Mesendoderm (in vitro differentiated cells): ENCODE data around the gene ENTPD3.

ENCODE experiments used
- DNase-seq: peaks from one replicate; pipeline ENCODE4 v3.0.0; 2013
- H2AK5ac ChIP-seq: 2 replicates; pipeline ENCODE4 v1.6.1; 2013; ENCODE audit warnings: low read length, inconsistent platforms
- H2BK120ac ChIP-seq: 2 replicates; pipeline ENCODE4 v1.6.1; 2013; ENCODE audit warnings: low read depth, mild to moderate bottlenecking, low read length, moderate library complexity, mixed read lengths
- H2BK15ac ChIP-seq: replicated peaks from 2 replicates; pipeline ENCODE4 v1.6.1; 2013; ENCODE audit warnings: low read depth, mild to moderate bottlenecking, moderate library complexity
- H2BK5ac ChIP-seq: 2 replicates; pipeline ENCODE4 v1.6.1; 2013; ENCODE audit warnings: low read length, inconsistent platforms
- H3K18ac ChIP-seq: 2 replicates; pipeline ENCODE4 v1.6.1; 2013; ENCODE audit warnings: mild to moderate bottlenecking, low read length, mixed read lengths
- H3K23ac ChIP-seq: one replicate; pipeline ENCODE4 v1.6.1; 2013; ENCODE audit warnings: low read length
- H3K27ac ChIP-seq: 2 replicates; pipeline ENCODE4 v1.5.1; 2013; ENCODE audit warnings: low read depth, mild to moderate bottlenecking, inconsistent platforms, low read length, moderate library complexity
- H3K27me3 ChIP-seq: 2 replicates; pipeline ENCODE4 v1.6.1; 2013; ENCODE audit warnings: low read length, control low read depth, mild to moderate bottlenecking, inconsistent platforms; ENCODE audit not compliant: insufficient read depth, poor library complexity
- H3K36me3 ChIP-seq: 2 replicates; pipeline ENCODE4 v1.6.1; 2013; ENCODE audit warnings: low read length, inconsistent platforms; ENCODE audit not compliant: control insufficient read depth, insufficient read depth
- H3K4ac ChIP-seq: one replicate; pipeline ENCODE4 v1.6.1; 2013; ENCODE audit warnings: low read depth, mild to moderate bottlenecking, low read length, moderate library complexity
- H3K4me1 ChIP-seq: 2 replicates; pipeline ENCODE4 v1.6.1; 2013; ENCODE audit warnings: low read depth, low read length, inconsistent platforms; ENCODE audit not compliant: control insufficient read depth
- H3K4me2 ChIP-seq: 2 replicates; pipeline ENCODE4 v1.6.1; 2013; ENCODE audit warnings: low read length
- H3K4me3 ChIP-seq: 2 replicates; pipeline ENCODE4 v1.5.1; 2013; ENCODE audit warnings: mild to moderate bottlenecking, low read length
- H3K56ac ChIP-seq: one replicate; pipeline ENCODE4 v1.6.1; 2013; ENCODE audit warnings: low read length
- H3K79me1 ChIP-seq: 2 replicates; pipeline ENCODE4 v1.6.1; 2013; ENCODE audit warnings: low read length, inconsistent platforms
- H3K79me2 ChIP-seq: 2 replicates; pipeline ENCODE4 v1.6.1; 2013; ENCODE audit warnings: mild to moderate bottlenecking, low read length; ENCODE audit not compliant: control insufficient read depth, insufficient read depth
- H3K9ac ChIP-seq: 2 replicates; pipeline ENCODE4 v1.6.1; 2013; ENCODE audit warnings: low read length, inconsistent platforms
- H4K5ac ChIP-seq: one replicate; pipeline ENCODE4 v1.6.1; 2013; ENCODE audit warnings: low read length
- H4K8ac ChIP-seq: one replicate; pipeline ENCODE4 v1.6.1; 2013; ENCODE audit warnings: low read depth, mild to moderate bottlenecking, control low read depth, low read length, moderate library complexity
- WGBS: extraction: QIAGEN DNeasy Blood & Tissue Kit; methylation state at CpG from one replicate; pipeline ENCODE4 v1.1.7; 2013; ENCODE audit warnings: low lambda C conversion rate, missing lambda C conversion rate; ENCODE audit not compliant: insufficient coverage; ENCODE audit errors: extremely low coverage; 5-methylcytosine and 5-hydroxymethylcytosine counted together

The ENTPD3 gene

GRCh38 chr3:40437889-40438288 is 50.9 kb downstream of the ENTPD3 start:
- Histone ChIP-seq H4K8ac (no peak overlapping the region), H4K5ac (no peak overlapping the region), H2BK15ac (no peak overlapping the region), H3K18ac (no peak overlapping the region), H3K23ac (no peak overlapping the region), H3K4me1 (no peaks in the 10 kb centered on the region), H3K27me3 (no peaks in the 10 kb centered on the region), H3K27ac (no peak overlapping the region), H3K4me3 (no peak overlapping the region), H3K79me1 (no peaks in the 10 kb centered on the region), H3K79me2 (no peaks in the 10 kb centered on the region), H3K9ac (no peak overlapping the region), H3K36me3 (no peaks in the 10 kb centered on the region), H2BK5ac (no peak overlapping the region), H2AK5ac (no peak overlapping the region), H3K56ac (no peak overlapping the region), H2BK120ac (no peak overlapping the region), H3K4ac (no peak overlapping the region), H3K4me2 (no peak overlapping the region)
- 100% methylated on average over 2 of the region's 5 CpGs for WGBS
- DNase-seq: no peak

GRCh38 chr3:40445062-40445461 is 58.1 kb downstream of the ENTPD3 start:
- H3K79me1 ChIP-seq: no peaks in the 10 kb centered on the region

GRCh38 chr3:40445880-40446279 is 58.9 kb downstream of the ENTPD3 start:
- H4K5ac ChIP-seq: no peak overlapping the region
- H3K56ac ChIP-seq: no peak overlapping the region
- no peaks in the 10 kb centered on the region for H3K27me3 ChIP-seq
- H2AK5ac ChIP-seq: no peak overlapping the region
- no peak overlapping the region for H3K9ac ChIP-seq
- no peak overlapping the region for H2BK5ac ChIP-seq
- no peak overlapping the region for H2BK120ac ChIP-seq
- no peaks in the 10 kb centered on the region for H3K36me3 ChIP-seq
- H3K79me2 ChIP-seq: no peaks in the 10 kb centered on the region
- H2BK15ac ChIP-seq: no peak overlapping the region
- H3K4me1 ChIP-seq: no peaks in the 10 kb centered on the region
- H3K4ac ChIP-seq: no peak overlapping the region
- H3K4me3 ChIP-seq: no peak overlapping the region
- no peak overlapping the region for H3K4me2 ChIP-seq
- H3K27ac ChIP-seq: no peak overlapping the region
- no peak overlapping the region for H4K8ac ChIP-seq
- H3K23ac ChIP-seq: no peak overlapping the region
- no CpG with 5 or more reads among the region's 4 CpGs for WGBS
- DNase-seq: no peak
- H3K18ac ChIP-seq: no peak overlapping the region
- H3K79me1 ChIP-seq: no peaks in the 10 kb centered on the region

More at GRCh38 chr3:40445062-40445461, 58.1 kb downstream of the ENTPD3 start:
- no peak overlapping the region for H3K4me2 ChIP-seq
- H3K36me3 ChIP-seq: no peaks in the 10 kb centered on the region
- no peaks in the 10 kb centered on the region for H3K27me3 ChIP-seq
- no peaks in the 10 kb centered on the region for H3K4me1 ChIP-seq
- WGBS: no CpG with 5 or more reads among the region's 9 CpGs
- H3K9ac ChIP-seq: no peak overlapping the region
- no peak overlapping the region for H2BK120ac ChIP-seq
- no peak for DNase-seq
- H2BK5ac ChIP-seq: no peak overlapping the region
- no peak overlapping the region for H3K27ac ChIP-seq
- no peak overlapping the region for H3K56ac ChIP-seq
- H4K5ac ChIP-seq: no peak overlapping the region
- H3K18ac ChIP-seq: no peak overlapping the region
- no peak overlapping the region for H4K8ac ChIP-seq
- H2BK15ac ChIP-seq: no peak overlapping the region
- H2AK5ac ChIP-seq: no peak overlapping the region
- no peak overlapping the region for H3K23ac ChIP-seq
- H3K79me2 ChIP-seq: no peaks in the 10 kb centered on the region
- H3K4ac ChIP-seq: no peak overlapping the region
- H3K4me3 ChIP-seq: no peak overlapping the region

DNA sequence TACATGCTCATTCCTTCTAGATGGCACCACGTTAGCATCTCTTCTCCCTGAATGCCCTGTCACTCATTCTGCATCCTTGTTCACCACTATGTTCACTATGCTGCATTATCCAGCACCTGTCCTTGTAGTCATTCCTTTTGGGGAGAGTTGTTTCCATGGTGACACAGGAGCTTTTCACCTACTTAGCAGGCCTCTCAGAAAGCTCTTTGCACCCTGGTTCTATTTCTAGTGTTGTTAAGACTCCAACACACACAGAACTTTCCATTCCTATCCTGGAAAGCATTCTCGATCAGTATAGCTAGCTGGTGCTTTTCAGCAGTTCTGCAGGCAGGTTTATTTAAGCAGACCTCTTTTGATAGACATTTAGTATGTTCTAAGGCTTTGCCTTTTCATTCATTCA is 63.5 kb downstream of the ENTPD3 start:
- no peak overlapping the region for H2BK120ac ChIP-seq
- no peak overlapping the region for H2BK5ac ChIP-seq
- no CpG with 5 or more reads among the region's 2 CpGs for WGBS

DNA sequence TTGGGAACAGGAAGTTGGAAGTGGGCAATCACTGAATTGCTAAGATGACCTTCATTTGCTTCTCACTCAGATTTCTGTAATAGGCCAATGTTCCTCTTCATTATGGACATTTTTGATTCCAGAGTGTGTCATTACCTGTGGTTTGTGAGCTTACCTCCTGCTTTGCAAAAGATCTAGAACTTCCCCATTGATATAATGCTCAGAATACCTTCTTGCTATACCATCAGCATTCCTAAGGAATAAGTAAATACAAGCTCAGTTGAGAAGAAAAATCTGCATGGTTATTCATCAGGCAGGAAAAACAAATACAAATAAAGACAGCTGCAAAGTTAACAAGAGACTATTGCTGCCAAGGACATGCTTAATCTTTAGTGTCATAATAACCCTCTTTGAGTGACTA is 64.6 kb downstream of the ENTPD3 start:
- Histone ChIP-seq H3K79me1 (no peaks in the 10 kb centered on the region), H2BK15ac (no peak overlapping the region), H2AK5ac (no peak overlapping the region), H3K27ac (no peak overlapping the region), H3K56ac (no peak overlapping the region), H4K8ac (no peak overlapping the region), H4K5ac (no peak overlapping the region), H2BK5ac (no peak overlapping the region), H3K23ac (no peak overlapping the region), H3K9ac (no peak overlapping the region), H3K4me2 (no peak overlapping the region), H3K18ac (no peak overlapping the region), H3K4ac (no peak overlapping the region), H3K4me3 (no peak overlapping the region), H3K4me1 (no peaks in the 10 kb centered on the region), H3K36me3 (no peaks in the 10 kb centered on the region), H2BK120ac (no peak overlapping the region), H3K79me2 (no peaks in the 10 kb centered on the region), H3K27me3 (no peaks in the 10 kb centered on the region)
- no peak for DNase-seq

More for the DNA sequence above, 63.5 kb downstream of the ENTPD3 start:
- Histone ChIP-seq H3K9ac (no peak overlapping the region), H3K23ac (no peak overlapping the region), H3K4ac (no peak overlapping the region), H3K18ac (no peak overlapping the region), H2AK5ac (no peak overlapping the region), H3K27ac (no peak overlapping the region), H4K5ac (no peak overlapping the region), H3K79me1 (no peaks in the 10 kb centered on the region), H4K8ac (no peak overlapping the region), H2BK15ac (no peak overlapping the region), H3K79me2 (no peaks in the 10 kb centered on the region), H3K4me1 (no peaks in the 10 kb centered on the region), H3K36me3 (no peaks in the 10 kb centered on the region), H3K4me3 (no peak overlapping the region), H3K56ac (no peak overlapping the region), H3K27me3 (no peaks in the 10 kb centered on the region), H3K4me2 (no peak overlapping the region)
- DNase-seq: no peak

DNA sequence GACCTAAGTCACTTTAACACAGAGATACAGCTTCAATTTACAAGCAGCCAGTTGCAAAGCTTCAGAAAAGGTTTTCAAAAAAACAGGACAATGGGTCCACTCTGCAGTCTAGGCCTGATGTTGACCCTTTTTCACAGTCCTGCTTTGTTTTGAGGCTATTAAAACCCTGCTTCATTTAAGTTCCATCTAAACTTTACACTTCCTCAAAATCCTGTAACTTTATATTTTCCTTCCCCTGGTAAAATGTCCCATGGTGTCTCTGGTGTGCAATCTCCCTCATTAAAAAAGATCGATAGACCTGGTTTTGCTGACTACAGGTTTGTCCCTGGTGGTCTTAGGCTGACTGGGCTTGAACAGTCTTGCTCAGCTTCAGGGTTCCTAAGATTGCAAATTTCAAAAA is 65.1 kb downstream of the ENTPD3 start:
- WGBS: no CpG with 5 or more reads among the region's 1 CpG
- H3K4me2 ChIP-seq: no peak overlapping the region

More for the DNA sequence above, 65.1 kb downstream of the ENTPD3 start:
- Histone ChIP-seq H3K27ac (no peak overlapping the region), H3K36me3 (no peaks in the 10 kb centered on the region), H4K8ac (no peak overlapping the region), H3K4me1 (no peaks in the 10 kb centered on the region), H3K79me1 (no peaks in the 10 kb centered on the region), H2BK15ac (no peak overlapping the region), H2BK5ac (no peak overlapping the region), H3K56ac (no peak overlapping the region), H3K18ac (no peak overlapping the region), H3K27me3 (no peaks in the 10 kb centered on the region), H2AK5ac (no peak overlapping the region), H4K5ac (no peak overlapping the region), H3K4me3 (no peak overlapping the region), H2BK120ac (no peak overlapping the region), H3K9ac (peak overlapping the region; percentile 91), H3K79me2 (no peaks in the 10 kb centered on the region), H3K23ac (no peak overlapping the region), H3K4ac (no peak overlapping the region)
- DNase-seq: no peak
